GM18907 (cell line): Measurements from ENCODE around the gene TMBIM4.
"Not testable (repeated sequence)": the region's sequence is repeated elsewhere in the genome, so short reads cannot be mapped to it uniquely, and the experiment has no call there.

Source experiments
- ATAC-seq: cut with Tn5 transposase; IDR thresholded peaks from one replicate; pipeline ENCODE4 v1.9.1; 2021; ENCODE audit warnings: mild to moderate bottlenecking, moderate library complexity; ENCODE audit not compliant: unreplicated experiment

Gene TMBIM4

GRCh38 chr12:66187036-66187435 is 17.2 kb upstream of the TMBIM4 start:
- ATAC-seq, result no peak

- ATAC-seq, result not testable (repeated sequence)
Measured at GRCh38 chr12:66184822-66185221, 15.0 kb upstream of the TMBIM4 start.

- no peak for ATAC-seq
Measured at GRCh38 chr12:66182956-66183355, 13.2 kb upstream of the TMBIM4 start.

GRCh38 chr12:66176105-66176900 is 6.5 kb upstream of the TMBIM4 start:
- ATAC-seq, result no peak

- not testable (repeated sequence) for ATAC-seq
Measured at GRCh38 chr12:66174391-66175325, 4.9 kb upstream of the TMBIM4 start.

GRCh38 chr12:66170606-66171005 is 810 bp upstream of the TMBIM4 start:
- ATAC-seq, result no peak

- no peak for ATAC-seq
Measured at GRCh38 chr12:66168410-66168809, 1.4 kb downstream of the TMBIM4 start.

GRCh38 chr12:66166561-66166960 is 3.2 kb downstream of the TMBIM4 start:
- ATAC-seq, result no peak

GRCh38 chr12:66165141-66165540 is 4.7 kb downstream of the TMBIM4 start:
- ATAC-seq, result no peak

- ATAC-seq, result no peak
Measured at GRCh38 chr12:66164349-66164821, 5.4 kb downstream of the TMBIM4 start.

- ATAC-seq, result no peak
Measured at GRCh38 chr12:66163289-66163688, 6.5 kb downstream of the TMBIM4 start.

- ATAC-seq, result no peak
Measured at GRCh38 chr12:66162701-66163100, 7.1 kb downstream of the TMBIM4 start.

- ATAC-seq, result no peak
Measured at GRCh38 chr12:66160704-66161103, 9.1 kb downstream of the TMBIM4 start.

GRCh38 chr12:66159123-66159522 is 10.7 kb downstream of the TMBIM4 start:
- ATAC-seq, result no peak

GRCh38 chr12:66156654-66157053 is 13.1 kb downstream of the TMBIM4 start:
- no peak for ATAC-seq

GRCh38 chr12:66154776-66155175 is 15.0 kb downstream of the TMBIM4 start:
- ATAC-seq, result no peak

GRCh38 chr12:66152732-66153131 is 17.1 kb downstream of the TMBIM4 start:
- no peak for ATAC-seq

- no peak for ATAC-seq
Measured at GRCh38 chr12:66149702-66150398, 19.9 kb downstream of the TMBIM4 start.

GRCh38 chr12:66144791-66145754 is 24.7 kb downstream of the TMBIM4 start:
- ATAC-seq, result peak; percentile 73

GRCh38 chr12:66143868-66144267 is 25.9 kb downstream of the TMBIM4 start:
- ATAC-seq, result no peak
